HepG2 (cell line): ENCODE results near the gene ZNF557.

Experiments used
- ATF5 ChIP-seq: sonication (generic); formaldehyde crosslinking; IDR thresholded peaks from 2 replicates; pipeline ENCODE4 v1.4.0; 2020; ENCODE audit warnings: mild to moderate bottlenecking, low read depth, missing genetic modification reagents
- ELF1 ChIP-seq: sonication (generic); formaldehyde crosslinking; IDR thresholded peaks from 2 replicates; pipeline ENCODE4 v1.4.0; 2020; ENCODE audit warnings: missing genetic modification reagents
- ELK4 ChIP-seq: sonication (generic); formaldehyde crosslinking; IDR thresholded peaks from 2 replicates; pipeline ENCODE4 v1.9.0; 2021; ENCODE audit warnings: missing genetic modification reagents, borderline replicate concordance
- MAX ChIP-seq: IDR thresholded peaks from 2 replicates; pipeline ENCODE4 v1.6.1; 2012; ENCODE audit warnings: inconsistent platforms
- MYNN ChIP-seq: sonication (generic); formaldehyde crosslinking; IDR thresholded peaks from 2 replicates; pipeline ENCODE4 v1.4.0; 2020; ENCODE audit warnings: mild to moderate bottlenecking, low read depth, missing genetic modification reagents
- POLR2A ChIP-seq, 2 experiments: IDR thresholded peaks; 2 replicates each; pipeline ENCODE4 v1.6.1; 2011; ENCODE audit warnings: low read depth in 2 of 2, low read length in 2 of 2, mild to moderate bottlenecking in 1 of 2, moderate library complexity in 1 of 2; ENCODE audit not compliant: insufficient read depth in 1 of 2
- ZNF678 ChIP-seq: sonication (generic); formaldehyde crosslinking; IDR thresholded peaks from 2 replicates; pipeline ENCODE4 v1.4.0; 2020; ENCODE audit warnings: mild to moderate bottlenecking, missing genetic modification reagents
- TF ChIP-seq, protein P1 (sequence below): sonication (generic); formaldehyde crosslinking; IDR thresholded peaks from 2 replicates; pipeline ENCODE4 v1.5.0; 2020; ENCODE audit warnings: mild to moderate bottlenecking, missing genetic modification reagents, moderate library complexity
- TF ChIP-seq, protein P2 (sequence below): IDR thresholded peaks from 2 replicates; pipeline ENCODE4 v1.6.1; 2016

DNA sequence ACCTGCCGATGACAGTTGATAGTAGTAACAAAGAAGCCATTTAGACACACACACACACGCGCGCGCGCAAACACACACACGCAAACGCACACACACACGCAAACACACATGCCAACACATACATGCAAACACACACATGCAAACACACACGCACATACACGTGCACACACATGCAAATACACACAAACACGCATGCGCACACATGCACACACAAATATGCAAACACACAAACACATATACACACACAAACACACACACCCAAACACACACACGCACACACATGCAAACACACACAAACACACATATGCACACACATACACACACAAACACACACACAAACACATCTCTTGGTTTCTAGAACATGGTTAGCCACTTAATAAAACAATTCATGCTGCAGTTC, 50.1 kb downstream of the ZNF557 start:
- TF ChIP-seq ZNF678 (CRISPR knock-in tag) (no peak), ELK4 (no peak), ATF5 (CRISPR knock-in tag) (no peak), ELF1 (no peak), MAX (no peak), POLR2A (IDR thresholded peaks at IDR 0.05; ENCODE audit: insufficient read depth in 1 of 2, low read depth in 2 of 2, low read length in 2 of 2) (no peak), MYNN (CRISPR knock-in tag) (no peak)
- TF ChIP-seq, protein P1, sequence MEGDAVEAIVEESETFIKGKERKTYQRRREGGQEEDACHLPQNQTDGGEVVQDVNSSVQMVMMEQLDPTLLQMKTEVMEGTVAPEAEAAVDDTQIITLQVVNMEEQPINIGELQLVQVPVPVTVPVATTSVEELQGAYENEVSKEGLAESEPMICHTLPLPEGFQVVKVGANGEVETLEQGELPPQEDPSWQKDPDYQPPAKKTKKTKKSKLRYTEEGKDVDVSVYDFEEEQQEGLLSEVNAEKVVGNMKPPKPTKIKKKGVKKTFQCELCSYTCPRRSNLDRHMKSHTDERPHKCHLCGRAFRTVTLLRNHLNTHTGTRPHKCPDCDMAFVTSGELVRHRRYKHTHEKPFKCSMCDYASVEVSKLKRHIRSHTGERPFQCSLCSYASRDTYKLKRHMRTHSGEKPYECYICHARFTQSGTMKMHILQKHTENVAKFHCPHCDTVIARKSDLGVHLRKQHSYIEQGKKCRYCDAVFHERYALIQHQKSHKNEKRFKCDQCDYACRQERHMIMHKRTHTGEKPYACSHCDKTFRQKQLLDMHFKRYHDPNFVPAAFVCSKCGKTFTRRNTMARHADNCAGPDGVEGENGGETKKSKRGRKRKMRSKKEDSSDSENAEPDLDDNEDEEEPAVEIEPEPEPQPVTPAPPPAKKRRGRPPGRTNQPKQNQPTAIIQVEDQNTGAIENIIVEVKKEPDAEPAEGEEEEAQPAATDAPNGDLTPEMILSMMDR (CRISPR knock-in tag), result no peak
- TF ChIP-seq, protein P2, sequence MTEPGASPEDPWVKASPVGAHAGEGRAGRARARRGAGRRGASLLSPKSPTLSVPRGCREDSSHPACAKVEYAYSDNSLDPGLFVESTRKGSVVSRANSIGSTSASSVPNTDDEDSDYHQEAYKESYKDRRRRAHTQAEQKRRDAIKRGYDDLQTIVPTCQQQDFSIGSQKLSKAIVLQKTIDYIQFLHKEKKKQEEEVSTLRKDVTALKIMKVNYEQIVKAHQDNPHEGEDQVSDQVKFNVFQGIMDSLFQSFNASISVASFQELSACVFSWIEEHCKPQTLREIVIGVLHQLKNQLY, result no peak
